HG03097 (cell line): Measurements from ENCODE around the gene MYBPC2.
A peak's percentile ranks its signal among the peaks of the same experiment; 100 is the strongest.
"Not testable (repeated sequence)": the region's sequence is repeated elsewhere in the genome, so short reads cannot be mapped to it uniquely, and the experiment has no call there.

ENCODE experiments used
- ATAC-seq: cut with Tn5 transposase; IDR thresholded peaks from one replicate; pipeline ENCODE4 v1.9.1; 2021; ENCODE audit not compliant: unreplicated experiment, low FRiP score

Gene MYBPC2

GRCh38 chr19:50427318-50427925 lies 5.3 kb upstream of the MYBPC2 start:
- no peak for ATAC-seq

- no peak for ATAC-seq
These were observed 4.7 kb upstream of the MYBPC2 start for GRCh38 chr19:50427997-50428425.

GRCh38 chr19:50428772-50429463 lies 3.8 kb upstream of the MYBPC2 start:
- ATAC-seq, result no peak

GRCh38 chr19:50430888-50431342 lies 1.8 kb upstream of the MYBPC2 start:
- no peak for ATAC-seq

GRCh38 chr19:50431343-50432220 lies 1.1 kb upstream of the MYBPC2 start:
- ATAC-seq, result peak; percentile 56

GRCh38 chr19:50433201-50434180 lies 799 bp downstream of the MYBPC2 start:
- no peak for ATAC-seq

GRCh38 chr19:50434525-50434924 lies 1.8 kb downstream of the MYBPC2 start:
- ATAC-seq, result no peak

- no peak for ATAC-seq
These were observed 2.5 kb downstream of the MYBPC2 start for GRCh38 chr19:50435221-50435620.

GRCh38 chr19:50435627-50436026 lies 2.9 kb downstream of the MYBPC2 start:
- no peak for ATAC-seq

- ATAC-seq, result no peak
These were observed 5.3 kb downstream of the MYBPC2 start for GRCh38 chr19:50437862-50438449.

GRCh38 chr19:50439130-50439529 lies 6.4 kb downstream of the MYBPC2 start:
- ATAC-seq, result not testable (repeated sequence)

- ATAC-seq, result no peak
These were observed 11.4 kb downstream of the MYBPC2 start for GRCh38 chr19:50444059-50444458.

- ATAC-seq, result no peak
These were observed 14.4 kb downstream of the MYBPC2 start for GRCh38 chr19:50447053-50447452.

GRCh38 chr19:50447750-50448149 lies 15.1 kb downstream of the MYBPC2 start:
- no peak for ATAC-seq

GRCh38 chr19:50449236-50449899 lies 16.7 kb downstream of the MYBPC2 start:
- no peak for ATAC-seq

GRCh38 chr19:50450369-50451222 lies 17.9 kb downstream of the MYBPC2 start:
- no peak for ATAC-seq

GRCh38 chr19:50451223-50451534 lies 18.5 kb downstream of the MYBPC2 start:
- ATAC-seq, result no peak

- no peak for ATAC-seq
These were observed 20.6 kb downstream of the MYBPC2 start for GRCh38 chr19:50453243-50453642.
